NCI-H345 treated with DMSO at 0.1 percent for 48 hours (cell line): ENCODE data around the gene CPNE2.
"Not testable (repeated sequence)": the region's sequence is repeated elsewhere in the genome, so short reads cannot be mapped to it uniquely, and the experiment has no call there.

Experiments
- DNase-seq: peaks from one replicate; lab custom pipeline; 2025; ENCODE audit not compliant: unreplicated experiment; lab: John Stamatoyannopoulos, UW

Gene CPNE2

GRCh38 chr16:57069635-57070370 lies 22.6 kb upstream of the CPNE2 start:
- DNase-seq, result no peak

GRCh38 chr16:57070424-57070823 lies 22.0 kb upstream of the CPNE2 start:
- no peak for DNase-seq

- DNase-seq, result not testable (repeated sequence)
These were observed 21.2 kb upstream of the CPNE2 start for GRCh38 chr16:57071081-57071732.

- no peak for DNase-seq
These were observed 20.4 kb upstream of the CPNE2 start for GRCh38 chr16:57071831-57072582.

GRCh38 chr16:57072616-57073275 lies 19.6 kb upstream of the CPNE2 start:
- no peak for DNase-seq

- no peak for DNase-seq
These were observed 14.7 kb upstream of the CPNE2 start for GRCh38 chr16:57077714-57078113.

GRCh38 chr16:57081744-57082143 lies 10.6 kb upstream of the CPNE2 start:
- no peak for DNase-seq

- no peak for DNase-seq
These were observed 9.7 kb upstream of the CPNE2 start for GRCh38 chr16:57082664-57083063.

GRCh38 chr16:57083485-57084126 lies 8.8 kb upstream of the CPNE2 start:
- DNase-seq, result no peak

GRCh38 chr16:57084257-57084770 lies 8.1 kb upstream of the CPNE2 start:
- DNase-seq, result peak; percentile 23

- no peak for DNase-seq
These were observed 7.4 kb upstream of the CPNE2 start for GRCh38 chr16:57084996-57085395.

- DNase-seq, result no peak
These were observed 5.4 kb upstream of the CPNE2 start for GRCh38 chr16:57087003-57087402.

GRCh38 chr16:57089406-57089805 lies 3.0 kb upstream of the CPNE2 start:
- peak; percentile 66 for DNase-seq

GRCh38 chr16:57091200-57091974 lies 996 bp upstream of the CPNE2 start:
- DNase-seq, result peak; percentile 31

- DNase-seq, result no peak
These were observed 516 bp downstream of the CPNE2 start for GRCh38 chr16:57092786-57093411.

- no peak for DNase-seq
These were observed 1.5 kb downstream of the CPNE2 start for GRCh38 chr16:57093666-57094564.

- no peak for DNase-seq
These were observed 2.5 kb downstream of the CPNE2 start for GRCh38 chr16:57094911-57095310.

- DNase-seq, result no peak
These were observed 3.8 kb downstream of the CPNE2 start for GRCh38 chr16:57096192-57096591.
